PC-3 (cell line): ENCODE results near the gene ZCCHC2. TPM values are rescaled to one million over a fixed set of nuclear protein-coding genes. Genes with fewer than 3 reads are reported as not detected.

ENCODE experiments used
- ATAC-seq: fragments of 200-7000 bp; cut with Tn5 transposase; 2 replicates; pipeline ENCODE4 v1.9.1; 2020; ENCODE audit warnings: mild to moderate bottlenecking, moderate library complexity
- BruUV-seq: library from RNA; stranded (reverse); fragments of 400-500 nt; replicated peaks from 2 replicates; lab custom pipeline; 2021; lab: Mats Ljungman, UMichigan
- CTCF ChIA-PET: fragments of 300-600 bp; sonication (Branson Sonifier 250); formaldehyde crosslinking; loops from one replicate; lab custom pipeline; 2022; ENCODE audit warnings: antibody characterized with exemption; lab: Charles Lee
- POLR2A ChIA-PET: fragments of 300-600 bp; sonication (Branson Sonifier 250); formaldehyde crosslinking; loops from one replicate; lab custom pipeline; 2022; ENCODE audit warnings: antibody characterized with exemption; ENCODE audit not compliant: unreplicated experiment; lab: Charles Lee
- DNase-seq: peaks from one replicate; pipeline ENCODE4 v3.0.0-alpha.2; 2015
- H2AFZ ChIP-seq: fragments of 300-600 bp; sonication (generic); 2 replicates; pipeline ENCODE4 v1.6.0; 2016; ENCODE audit warnings: antibody characterized with exemption, low read length
- H3F3A ChIP-seq: fragments of 300-600 bp; sonication (generic); one replicate; pipeline ENCODE4 v1.6.0; 2017; ENCODE audit warnings: antibody characterized with exemption, low read length, control low read depth, mild to moderate bottlenecking; ENCODE audit not compliant: unreplicated experiment
- H3K27ac ChIP-seq: fragments of 300-600 bp; sonication (generic); 2 replicates; pipeline ENCODE4 v1.5.1; 2016; ENCODE audit warnings: mild to moderate bottlenecking, low read length
- H3K27me3 ChIP-seq: fragments of 300-600 bp; sonication (generic); 2 replicates; pipeline ENCODE4 v1.6.1; 2016; ENCODE audit warnings: low read length, mixed read lengths
- H3K36me3 ChIP-seq: fragments of 300-600 bp; sonication (generic); 2 replicates; pipeline ENCODE4 v1.6.1; 2016; ENCODE audit warnings: low read depth, mixed run types, low read length, mixed read lengths
- H3K4me1 ChIP-seq: fragments of 300-600 bp; sonication (generic); 2 replicates; pipeline ENCODE4 v1.5.1; 2016; ENCODE audit warnings: low read length; ENCODE audit not compliant: insufficient read depth
- H3K4me2 ChIP-seq: fragments of 300-600 bp; sonication (generic); 2 replicates; pipeline ENCODE4 v1.6.0; 2016; ENCODE audit warnings: low read length
- H3K4me3 ChIP-seq: fragments of 300-600 bp; sonication (generic); 2 replicates; pipeline ENCODE4 v1.5.1; 2016; ENCODE audit warnings: mild to moderate bottlenecking, low read length, mixed read lengths
- H3K79me2 ChIP-seq: fragments of 300-600 bp; sonication (generic); 2 replicates; pipeline ENCODE4 v1.6.1; 2017; ENCODE audit warnings: low read length, mixed read lengths
- H3K9ac ChIP-seq: fragments of 300-600 bp; sonication (generic); 2 replicates; pipeline ENCODE4 v1.6.0; 2016; ENCODE audit warnings: mild to moderate bottlenecking, low read length
- H3K9me2 ChIP-seq: fragments of 300-600 bp; sonication (generic); replicated peaks from 2 replicates; pipeline ENCODE4 v1.6.1; 2016; ENCODE audit warnings: mixed run types, low read length, mixed read lengths
- H3K9me3 ChIP-seq: fragments of 300-600 bp; sonication (generic); 2 replicates; pipeline ENCODE4 v1.6.1; 2016; ENCODE audit warnings: low read length, mixed read lengths
- H4K20me1 ChIP-seq: fragments of 300-600 bp; sonication (generic); 2 replicates; pipeline ENCODE4 v1.6.1; 2016; ENCODE audit warnings: low read length, mixed read lengths
- CTCF ChIP-seq: fragments of 300-600 bp; sonication (generic); conservative IDR thresholded peaks from 2 replicates; pipeline ENCODE4 v1.5.1; 2017; ENCODE audit warnings: antibody characterized with exemption, low read depth, mild to moderate bottlenecking, low read length
- EZH2 ChIP-seq: fragments of 300-600 bp; sonication (generic); IDR thresholded peaks from one replicate; pipeline ENCODE4 v1.6.1; 2017; ENCODE audit warnings: antibody characterized with exemption, mild to moderate bottlenecking, low read length; ENCODE audit not compliant: unreplicated experiment
- EZH2phosphoT487 ChIP-seq: fragments of 300-600 bp; sonication (generic); IDR thresholded peaks from 2 replicates; pipeline ENCODE4 v1.6.1; 2018; ENCODE audit warnings: mild to moderate bottlenecking, antibody characterized with exemption, low read length, borderline replicate concordance
- intact Hi-C: fragments of 100-400 bp; cut with micrococcal nuclease; formaldehyde crosslinking; loops from 2 replicates; pipeline ENCODE4 v1.9.0; 2023
- total RNA-seq: library from RNA; depleted of rRNA; stranded (reverse); fragments of >200 nt; gene quantifications from 2 replicates; pipeline ENCODE4 v1.2.3, GENCODE V29; 2014

Gene ZCCHC2
- total RNA-seq, 1 experiment from 2014 or later, result 17.3 TPM

DNA sequence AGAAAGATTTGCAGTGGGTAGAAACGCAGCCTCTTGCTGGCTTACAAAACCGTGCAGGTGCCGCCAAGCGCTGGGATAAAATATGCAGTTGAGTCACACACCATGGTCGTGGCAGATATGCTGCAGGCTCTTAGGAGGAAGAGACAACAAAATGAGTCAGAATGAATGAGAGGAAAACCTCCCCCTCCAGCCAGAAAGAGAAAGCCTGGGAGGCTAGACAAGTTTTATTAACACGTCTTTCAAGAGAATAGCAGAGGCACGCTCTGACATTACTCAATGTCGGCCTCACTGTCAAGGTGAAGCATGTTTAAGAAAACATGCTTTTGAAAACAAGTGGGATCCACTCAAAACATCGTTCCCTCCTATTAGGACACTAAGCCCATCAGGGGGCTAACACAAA, 37.1 kb upstream of the ZCCHC2 start:
- no TSS peak for BruUV-seq
- intact Hi-C loops, result loop anchor here (1.0 to 2.0 kb wide), 4 partner anchors 21 to 60 kb away; no protein-coding TSS in a partner anchor
- H3K9me2 ChIP-seq, result no peaks in the 10 kb centered on the region
- H3K9me3 ChIP-seq, result no peaks in the 10 kb centered on the region
- H3K36me3 ChIP-seq, result no peaks in the 10 kb centered on the region
- CTCF ChIA-PET, result no interaction called here
- peak overlapping the region; percentile 96 for H3K27ac ChIP-seq
- peak; percentile 93 for ATAC-seq
- peak overlapping the region; percentile 90 for H3K4me2 ChIP-seq
- H3F3A ChIP-seq, result peaks cover 4% of the 10 kb centered on the region
- no peaks in the 10 kb centered on the region for H3K27me3 ChIP-seq
- peak overlapping the region; percentile 44 for H2AFZ ChIP-seq
- POLR2A ChIA-PET, result no interaction called here
- H3K4me3 ChIP-seq, result peak overlapping the region; percentile 58
- TF ChIP-seq CTCF (no peak), EZH2 (no peak), EZH2phosphoT487 (no peak)
- H4K20me1 ChIP-seq, result no peaks in the 10 kb centered on the region
- H3K4me1 ChIP-seq, result peaks cover 25% of the 10 kb centered on the region
- H3K9ac ChIP-seq, result peak overlapping the region; percentile 65
- DNase-seq, result peak; percentile 94
- H3K79me2 ChIP-seq, result no peaks in the 10 kb centered on the region

DNA sequence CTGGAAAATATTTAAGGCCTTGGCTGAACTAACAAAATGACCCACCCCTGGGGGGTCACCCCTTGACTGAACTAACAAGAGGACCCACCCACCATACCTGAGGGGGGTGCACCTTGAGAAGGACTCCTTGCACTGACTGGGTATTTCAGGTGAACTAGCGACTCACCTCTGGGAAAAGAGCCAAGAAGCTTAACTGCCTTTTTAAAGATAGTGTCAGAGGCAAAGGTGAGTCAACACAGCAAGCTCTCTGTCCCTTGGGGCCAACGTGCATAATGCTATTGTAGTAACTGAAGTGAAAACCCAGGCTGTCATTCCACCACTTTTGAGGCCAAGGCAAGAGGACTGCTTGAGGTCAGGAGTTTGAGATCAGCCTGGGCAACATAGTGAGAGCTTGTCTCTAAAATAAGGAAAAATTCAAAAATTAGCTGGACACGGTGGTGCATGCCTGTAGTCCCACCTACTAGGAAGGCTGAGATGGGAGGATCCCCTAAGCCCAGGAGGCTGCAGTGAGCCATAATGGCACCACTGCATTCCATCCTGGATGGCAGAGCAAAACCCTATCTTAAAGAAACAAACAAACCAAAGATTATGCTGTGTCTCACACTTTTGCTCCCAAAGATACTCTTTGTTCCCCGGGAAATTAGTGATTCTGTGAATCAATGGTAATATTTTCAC, 36.4 kb upstream of the ZCCHC2 start:
- Histone ChIP-seq H3K9me2 (no peaks in the 10 kb centered on the region), H3K9me3 (no peaks in the 10 kb centered on the region), H3K27me3 (no peaks in the 10 kb centered on the region), H3K9ac (peak overlapping the region; percentile 65), H3K27ac (peak overlapping the region; percentile 96), H3F3A (peaks cover 4% of the 10 kb centered on the region), H3K4me1 (peaks cover 25% of the 10 kb centered on the region), H2AFZ (no peak overlapping the region), H4K20me1 (no peaks in the 10 kb centered on the region), H3K36me3 (no peaks in the 10 kb centered on the region), H3K79me2 (no peaks in the 10 kb centered on the region), H3K4me3 (peak overlapping the region; percentile 58), H3K4me2 (peak overlapping the region; percentile 90)
- intact Hi-C loops, result loop anchor here (2.0 kb wide), 1 partner anchor 20 kb away; no protein-coding TSS in a partner anchor
- ChIA-PET CTCF (interaction anchor here (0.6 kb wide), 1 partner anchor 61 kb away, joined by 4 read pairs; no protein-coding TSS in a partner anchor), POLR2A (no interaction called here)
- ATAC-seq (peak; percentile 80), DNase-seq (peak; percentile 98)
- TF ChIP-seq CTCF (no peak), EZH2phosphoT487 (no peak), EZH2 (no peak)
- BruUV-seq, result no TSS peak

DNA sequence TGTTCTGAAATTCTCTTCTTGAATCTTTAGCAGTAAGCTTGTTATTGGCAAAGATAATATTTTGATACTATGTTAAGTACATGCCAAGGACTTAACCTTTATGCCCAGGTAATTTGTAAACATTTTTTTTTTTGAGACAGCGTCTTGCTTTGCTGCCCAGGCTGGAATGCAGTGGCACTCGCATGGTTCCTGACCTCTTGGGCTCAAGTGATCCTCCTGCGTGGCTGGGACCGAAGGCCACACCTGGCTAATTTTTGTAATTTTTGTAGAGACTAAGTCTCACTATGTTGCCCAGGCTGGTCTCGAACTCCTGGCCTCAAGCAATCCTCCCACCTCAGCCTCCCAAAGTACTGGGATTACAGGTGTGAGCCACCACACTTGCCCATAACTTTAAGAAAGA, 35.7 kb upstream of the ZCCHC2 start:
- TF ChIP-seq CTCF (no peak), EZH2 (no peak), EZH2phosphoT487 (no peak)
- Histone ChIP-seq H3K4me3 (no peak overlapping the region), H3F3A (peaks cover 4% of the 10 kb centered on the region), H3K79me2 (no peaks in the 10 kb centered on the region), H3K27ac (peak overlapping the region; percentile 96; the same call in 1 of the 2 replicates), H3K9me2 (no peaks in the 10 kb centered on the region), H3K9ac (no peak overlapping the region), H3K9me3 (no peaks in the 10 kb centered on the region), H3K4me1 (peaks cover 25% of the 10 kb centered on the region), H3K36me3 (no peaks in the 10 kb centered on the region), H4K20me1 (no peaks in the 10 kb centered on the region), H3K4me2 (no peak overlapping the region), H2AFZ (no peak overlapping the region), H3K27me3 (no peaks in the 10 kb centered on the region)
- no TSS peak for BruUV-seq
- ChIA-PET CTCF (no interaction called here), POLR2A (no interaction called here)
- intact Hi-C loops, result loop anchor here (2.0 kb wide), 1 partner anchor 20 kb away; no protein-coding TSS in a partner anchor
- ATAC-seq (no peak), DNase-seq (no peak)
